AG04449 (cell line): ENCODE results near the gene EIF1AD.
A peak's percentile ranks its signal among the peaks of the same experiment; 100 is the strongest.

Experiments used
- CTCF ChIA-PET: fragments of 350-600 bp; formaldehyde crosslinking; extraction: SDS; loops from one replicate; lab custom pipeline; 2021; ENCODE audit warnings: antibody characterized with exemption; lab: Yijun Ruan, JAX
- POLR2A ChIA-PET: fragments of 400-600, 350-600 bp; formaldehyde crosslinking; extraction: SDS; loops from one replicate; lab custom pipeline; 2020; ENCODE audit warnings: antibody characterized with exemption, inconsistent platforms; lab: Yijun Ruan, JAX
- DNase-seq: peaks from one replicate; pipeline ENCODE4 v3.0.0-alpha.2; 2010; ENCODE audit warnings: low read depth, low spot score
- H3K4me3 ChIP-seq: 2 replicates; pipeline ENCODE4 v1.5.1; 2011; ENCODE audit warnings: low read depth, mild to moderate bottlenecking, control low read depth, low read length
- TF ChIP-seq, protein P1 (sequence below): IDR thresholded peaks from one replicate; pipeline ENCODE4 v1.5.1; 2011; ENCODE audit warnings: mild to moderate bottlenecking, moderate library complexity, low read length, control low read depth, inconsistent platforms; ENCODE audit not compliant: insufficient read depth; ENCODE audit errors: missing control alignments

EIF1AD gene

DNA sequence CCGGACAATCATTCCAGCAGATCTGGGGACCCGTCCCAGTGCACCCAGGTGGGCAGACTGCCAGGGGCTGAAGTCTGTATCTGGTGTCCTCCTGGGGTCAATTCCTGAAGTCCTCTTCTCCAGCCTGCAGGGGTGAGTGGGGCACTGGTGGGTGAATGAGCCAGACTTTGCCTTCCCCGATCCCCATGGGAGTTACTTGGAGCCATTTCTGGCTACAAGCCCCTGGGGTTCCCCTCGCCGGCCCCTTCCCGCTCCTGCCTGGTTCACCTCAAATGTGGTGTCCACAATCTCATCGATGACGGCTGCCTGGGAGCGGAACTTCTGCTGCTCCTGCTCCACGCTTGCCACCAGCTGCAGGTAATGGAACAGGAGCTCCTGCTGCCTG, 14.8 kb upstream of the EIF1AD start:
- DNase-seq, result no peak
- POLR2A ChIA-PET, result no interaction called here
- TF ChIP-seq, protein P1, sequence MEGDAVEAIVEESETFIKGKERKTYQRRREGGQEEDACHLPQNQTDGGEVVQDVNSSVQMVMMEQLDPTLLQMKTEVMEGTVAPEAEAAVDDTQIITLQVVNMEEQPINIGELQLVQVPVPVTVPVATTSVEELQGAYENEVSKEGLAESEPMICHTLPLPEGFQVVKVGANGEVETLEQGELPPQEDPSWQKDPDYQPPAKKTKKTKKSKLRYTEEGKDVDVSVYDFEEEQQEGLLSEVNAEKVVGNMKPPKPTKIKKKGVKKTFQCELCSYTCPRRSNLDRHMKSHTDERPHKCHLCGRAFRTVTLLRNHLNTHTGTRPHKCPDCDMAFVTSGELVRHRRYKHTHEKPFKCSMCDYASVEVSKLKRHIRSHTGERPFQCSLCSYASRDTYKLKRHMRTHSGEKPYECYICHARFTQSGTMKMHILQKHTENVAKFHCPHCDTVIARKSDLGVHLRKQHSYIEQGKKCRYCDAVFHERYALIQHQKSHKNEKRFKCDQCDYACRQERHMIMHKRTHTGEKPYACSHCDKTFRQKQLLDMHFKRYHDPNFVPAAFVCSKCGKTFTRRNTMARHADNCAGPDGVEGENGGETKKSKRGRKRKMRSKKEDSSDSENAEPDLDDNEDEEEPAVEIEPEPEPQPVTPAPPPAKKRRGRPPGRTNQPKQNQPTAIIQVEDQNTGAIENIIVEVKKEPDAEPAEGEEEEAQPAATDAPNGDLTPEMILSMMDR, result no peak
- CTCF ChIA-PET, result interaction anchor here (1.4 to 2.0 kb wide), 3 partner anchors 10 to 28 kb away, joined by 6 to 12 read pairs (median 6); partner anchors contain the start of gene CATSPER1
- no peak overlapping the region for H3K4me3 ChIP-seq

DNA sequence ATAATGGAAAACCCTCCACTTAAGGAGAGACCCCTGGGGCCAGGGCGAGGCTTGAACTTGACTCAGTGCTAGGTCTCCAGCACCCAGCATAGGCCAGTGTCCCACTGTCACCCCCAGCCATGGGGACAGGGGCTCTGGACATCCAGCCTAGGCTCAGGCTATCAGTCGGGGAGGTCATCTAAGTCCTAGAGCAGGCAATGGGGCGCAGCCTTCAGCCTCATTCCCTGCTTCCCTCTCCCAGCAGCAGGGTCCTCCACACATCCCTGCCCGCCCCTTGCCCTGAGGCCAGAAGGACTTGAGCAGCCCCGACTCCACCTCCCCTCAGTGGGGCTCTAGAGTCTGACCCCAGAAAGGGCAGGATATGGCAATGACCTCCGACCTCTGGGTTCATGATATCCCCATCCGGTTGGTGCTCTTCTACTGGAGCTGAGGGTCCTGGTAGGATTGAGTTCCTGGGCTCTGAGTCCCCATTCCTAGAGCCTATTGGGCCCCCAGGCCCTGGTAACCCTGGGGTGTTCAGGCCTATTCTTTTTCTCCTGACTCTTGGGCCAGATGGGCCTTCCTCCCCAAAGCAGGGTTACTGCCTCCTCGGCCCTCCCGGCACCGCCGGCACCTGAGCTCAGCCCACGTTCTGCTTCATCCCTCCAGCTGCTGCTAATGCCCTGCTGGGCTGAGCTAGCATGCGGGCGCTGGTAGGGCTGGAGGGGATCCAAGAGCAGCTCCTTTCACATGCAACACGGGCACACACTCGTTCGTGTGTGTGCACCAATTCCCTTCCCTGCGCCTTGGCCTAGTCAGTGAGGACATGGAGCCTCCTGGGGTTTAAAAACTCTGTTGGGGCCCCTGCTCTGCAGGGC, 14.2 kb upstream of the EIF1AD start:
- CTCF ChIA-PET, result interaction anchor here (1.7 to 2.0 kb wide), 3 partner anchors 10 to 127 kb away, joined by 6 to 12 read pairs (median 11); partner anchors contain the start of genes CATSPER1 and FIBP
- DNase-seq, result no peak

DNA sequence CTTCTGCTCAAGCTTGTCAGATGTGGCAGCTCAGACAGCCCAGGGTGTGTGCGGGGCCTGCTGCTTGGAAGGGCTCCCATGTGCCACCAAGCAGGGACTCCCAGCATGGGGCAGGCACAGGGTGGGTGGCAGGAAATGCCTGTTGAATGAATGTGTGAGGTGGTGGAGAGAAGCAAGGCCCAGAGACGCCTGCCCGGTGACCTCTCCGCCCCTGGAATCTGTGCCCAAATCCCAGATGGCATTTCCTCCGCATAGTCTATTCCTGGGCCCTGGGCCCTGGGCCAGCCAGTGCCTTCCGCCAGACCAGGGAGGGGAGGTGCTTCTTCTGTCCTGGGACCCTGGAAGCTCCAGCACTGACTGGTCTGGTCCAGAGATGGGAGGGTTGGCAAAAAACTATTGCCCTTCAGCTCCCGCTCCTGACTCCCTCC, 13.5 kb upstream of the EIF1AD start:
- CTCF ChIA-PET, result interaction anchor here (1.1 to 1.7 kb wide), 3 partner anchors 26 to 127 kb away, joined by 3 to 12 read pairs (median 11); partner anchors contain the start of gene FIBP
- POLR2A ChIA-PET, result interaction anchor here (0.6 kb wide), 1 partner anchor 9 kb away, joined by 4 read pairs; no protein-coding TSS in a partner anchor
- peak; percentile 5 for DNase-seq
- no peak overlapping the region for H3K4me3 ChIP-seq
- TF ChIP-seq, protein P1, result no peak

More for the DNA sequence above, 14.2 kb upstream of the EIF1AD start:
- TF ChIP-seq, protein P1, result no peak
- POLR2A ChIA-PET, result no interaction called here
- no peak overlapping the region for H3K4me3 ChIP-seq

DNA sequence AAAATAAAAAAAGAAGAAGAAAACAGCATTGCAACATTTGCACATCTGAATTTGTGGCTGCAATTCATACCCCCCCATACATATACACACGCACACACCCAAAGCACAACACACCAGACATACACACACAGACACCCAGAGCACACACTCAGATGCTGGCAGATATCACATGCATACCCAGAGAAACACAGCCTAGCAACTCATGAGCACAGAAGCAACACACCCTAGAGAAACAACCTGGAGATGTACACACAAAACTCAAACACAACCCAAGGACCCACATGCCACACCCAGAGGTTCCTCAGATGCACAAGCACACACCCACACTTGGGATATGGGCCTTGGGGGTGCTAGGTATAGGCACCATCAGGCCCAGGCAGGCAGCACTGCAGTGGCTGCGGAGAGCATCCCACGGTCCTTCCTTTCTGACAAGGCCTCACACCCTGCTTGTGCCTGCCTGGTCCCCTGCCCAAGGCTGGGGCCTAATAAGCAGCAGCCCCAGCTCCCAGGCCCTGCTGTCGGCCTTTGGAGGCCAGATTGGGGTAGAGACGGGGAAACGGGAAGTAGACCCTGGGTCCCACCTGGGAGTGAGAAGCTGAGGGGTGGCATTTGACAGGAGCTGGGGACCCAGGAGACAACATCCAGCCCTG, 13.0 kb upstream of the EIF1AD start:
- no peak for DNase-seq
- ChIA-PET POLR2A (interaction anchor here (0.6 kb wide), 1 partner anchor 9 kb away, joined by 4 read pairs; no protein-coding TSS in a partner anchor), CTCF (interaction anchor here (1.1 to 7.8 kb wide), 4 partner anchors 8 to 126 kb away, joined by 3 to 72 read pairs (median 12); partner anchors contain the start of gene FIBP)
- H3K4me3 ChIP-seq, result no peak overlapping the region
- TF ChIP-seq, protein P1, result no peak

DNA sequence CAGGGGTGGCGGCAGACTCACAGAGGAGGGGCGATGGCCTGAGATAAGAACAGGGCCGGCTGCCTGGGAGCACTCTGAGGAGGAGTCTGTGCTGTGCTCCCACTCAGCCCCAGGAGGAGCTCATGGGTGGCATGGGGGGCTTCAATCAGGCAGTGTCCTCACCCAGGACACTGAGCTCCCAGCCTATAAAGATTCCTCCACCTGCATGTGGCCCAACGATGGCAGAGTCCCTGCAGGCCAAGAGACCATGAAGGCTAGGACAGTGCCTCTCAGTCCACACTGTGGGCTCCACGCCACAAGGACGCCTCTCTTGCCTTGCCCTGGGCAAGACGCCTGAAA, 11.8 kb upstream of the EIF1AD start:
- TF ChIP-seq, protein P1, result no peak
- POLR2A ChIA-PET, result no interaction called here
- no peak for DNase-seq
- CTCF ChIA-PET, result interaction anchor here (0.9 to 7.8 kb wide), 3 partner anchors 9 to 31 kb away, joined by 3 to 72 read pairs (median 3); no protein-coding TSS in a partner anchor
- H3K4me3 ChIP-seq, result no peak overlapping the region
